DOHH2 (cell line): ENCODE data around the gene MCUB.

Experiments
- EZH2phosphoT487 ChIP-seq: fragments of 200-600 bp; sonication (generic); IDR thresholded peaks from 2 replicates; pipeline ENCODE4 v1.6.1; 2017; ENCODE audit warnings: borderline replicate concordance, mild to moderate bottlenecking, antibody characterized with exemption, low read length, moderate library complexity, mixed read lengths
- TF ChIP-seq, protein P1 (sequence below): fragments of 200-600 bp; sonication (generic); IDR thresholded peaks from one replicate; pipeline ENCODE4 v1.5.1; 2014; ENCODE audit warnings: antibody characterized with exemption, mild to moderate bottlenecking, low read depth, low read length; ENCODE audit not compliant: poor library complexity, severe bottlenecking

DNA sequence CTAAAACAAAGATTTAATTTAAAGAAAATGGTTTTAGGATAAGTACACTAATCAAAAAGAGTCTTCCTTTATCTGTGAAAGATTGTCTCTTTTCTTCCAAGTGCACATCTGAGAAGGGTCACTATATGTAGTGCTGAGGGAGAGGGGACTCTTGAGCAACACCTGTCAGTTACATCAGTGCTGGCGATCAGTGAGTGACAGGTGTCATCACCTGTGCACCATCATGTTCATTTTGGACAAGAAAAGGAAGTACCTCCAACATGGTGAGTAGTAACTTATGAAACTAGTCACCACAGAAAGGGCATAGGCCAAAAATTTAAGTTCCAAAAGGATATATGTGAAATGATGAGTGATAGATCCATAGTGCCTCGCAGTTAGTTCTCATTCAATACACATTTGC, 55.7 kb downstream of the MCUB start:
- TF ChIP-seq, protein P1, sequence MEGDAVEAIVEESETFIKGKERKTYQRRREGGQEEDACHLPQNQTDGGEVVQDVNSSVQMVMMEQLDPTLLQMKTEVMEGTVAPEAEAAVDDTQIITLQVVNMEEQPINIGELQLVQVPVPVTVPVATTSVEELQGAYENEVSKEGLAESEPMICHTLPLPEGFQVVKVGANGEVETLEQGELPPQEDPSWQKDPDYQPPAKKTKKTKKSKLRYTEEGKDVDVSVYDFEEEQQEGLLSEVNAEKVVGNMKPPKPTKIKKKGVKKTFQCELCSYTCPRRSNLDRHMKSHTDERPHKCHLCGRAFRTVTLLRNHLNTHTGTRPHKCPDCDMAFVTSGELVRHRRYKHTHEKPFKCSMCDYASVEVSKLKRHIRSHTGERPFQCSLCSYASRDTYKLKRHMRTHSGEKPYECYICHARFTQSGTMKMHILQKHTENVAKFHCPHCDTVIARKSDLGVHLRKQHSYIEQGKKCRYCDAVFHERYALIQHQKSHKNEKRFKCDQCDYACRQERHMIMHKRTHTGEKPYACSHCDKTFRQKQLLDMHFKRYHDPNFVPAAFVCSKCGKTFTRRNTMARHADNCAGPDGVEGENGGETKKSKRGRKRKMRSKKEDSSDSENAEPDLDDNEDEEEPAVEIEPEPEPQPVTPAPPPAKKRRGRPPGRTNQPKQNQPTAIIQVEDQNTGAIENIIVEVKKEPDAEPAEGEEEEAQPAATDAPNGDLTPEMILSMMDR = no peak
- TF ChIP-seq EZH2phosphoT487 = no peak
